Neutrophil (primary cell): ENCODE results near the gene IL26.

Source experiments
- H3K27ac ChIP-seq: fragments of 200-600 bp; sonication (generic); 2 replicates; pipeline ENCODE4 v1.5.1; 2016; ENCODE audit warnings: mild to moderate bottlenecking, moderate library complexity
- H3K27me3 ChIP-seq: fragments of 200-600 bp; sonication (generic); 2 replicates; pipeline ENCODE4 v1.6.0; 2016; ENCODE audit warnings: mild to moderate bottlenecking
- H3K36me3 ChIP-seq: fragments of 200-600 bp; sonication (generic); 2 replicates; pipeline ENCODE4 v1.5.1; 2017
- H3K4me1 ChIP-seq, 2 experiments: fragments of 200-600 bp in 1 of 2; sonication (generic) in 1 of 2; 1 replicate in 1 of 2; 2 replicates in 1 of 2; pipeline versions ENCODE4 v1.5.1 to v1.6.1; 2013 to 2016; ENCODE audit warnings: low read depth in 1 of 2, low read length in 1 of 2, mild to moderate bottlenecking in 1 of 2, moderate library complexity in 1 of 2; ENCODE audit not compliant: control insufficient read depth in 1 of 2, insufficient read depth in 1 of 2
- H3K4me3 ChIP-seq, 2 experiments: fragments of 200-600 bp in 1 of 2; sonication (generic) in 1 of 2; 1 replicate in 1 of 2; 2 replicates in 1 of 2; pipeline ENCODE4 v1.5.1; 2013 to 2016; ENCODE audit warnings: low read depth in 1 of 2, low read length in 1 of 2, mild to moderate bottlenecking in 1 of 2, moderate library complexity in 1 of 2
- H3K9me3 ChIP-seq: fragments of 200-600 bp; sonication (generic); 2 replicates; pipeline ENCODE4 v1.5.1; 2016
- TF ChIP-seq, protein P1 (sequence below): fragments of 200-600 bp; sonication (generic); IDR thresholded peaks from 2 replicates; pipeline ENCODE4 v1.5.1; 2016; ENCODE audit warnings: antibody characterized with exemption

IL26 gene

DNA sequence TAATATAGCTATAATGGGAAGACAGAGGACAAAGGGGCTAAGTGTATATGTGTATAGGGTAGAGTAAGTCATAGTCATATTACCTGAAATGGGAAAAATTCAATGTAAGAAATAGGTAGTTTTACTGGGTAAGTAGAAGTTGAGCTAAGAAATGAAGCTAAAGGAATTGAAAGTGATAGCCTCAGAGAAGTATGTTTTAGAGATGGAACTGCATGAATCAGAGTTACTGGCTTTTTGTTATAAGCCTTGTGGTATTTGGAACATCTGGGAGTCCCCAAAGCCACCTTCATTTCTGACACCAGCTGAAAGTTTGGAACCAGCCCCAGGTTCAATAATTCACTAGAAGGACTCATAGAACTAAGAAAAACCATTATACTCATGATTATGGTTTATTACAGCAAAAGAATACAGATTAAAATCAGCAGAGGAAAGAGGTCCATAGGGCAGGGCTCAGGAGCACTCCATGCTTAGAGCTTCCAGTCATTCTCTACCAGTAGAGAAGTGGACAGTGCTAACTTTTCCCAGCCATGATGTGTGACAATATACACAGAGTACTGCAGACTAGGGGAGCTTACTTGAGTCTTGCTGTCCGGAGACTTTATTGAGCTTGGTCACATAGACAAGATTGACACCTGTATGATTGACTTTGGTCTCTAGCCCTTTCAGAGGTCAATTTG is 56.3 kb downstream of the IL26 start:
- Histone ChIP-seq H3K4me1 (no peaks in the 10 kb centered on the region), H3K4me3 (no peak overlapping the region), H3K36me3 (no peaks in the 10 kb centered on the region), H3K27me3 (peaks cover 4% of the 10 kb centered on the region), H3K27ac (no peak overlapping the region), H3K9me3 (no peaks in the 10 kb centered on the region)
- TF ChIP-seq, protein P1, sequence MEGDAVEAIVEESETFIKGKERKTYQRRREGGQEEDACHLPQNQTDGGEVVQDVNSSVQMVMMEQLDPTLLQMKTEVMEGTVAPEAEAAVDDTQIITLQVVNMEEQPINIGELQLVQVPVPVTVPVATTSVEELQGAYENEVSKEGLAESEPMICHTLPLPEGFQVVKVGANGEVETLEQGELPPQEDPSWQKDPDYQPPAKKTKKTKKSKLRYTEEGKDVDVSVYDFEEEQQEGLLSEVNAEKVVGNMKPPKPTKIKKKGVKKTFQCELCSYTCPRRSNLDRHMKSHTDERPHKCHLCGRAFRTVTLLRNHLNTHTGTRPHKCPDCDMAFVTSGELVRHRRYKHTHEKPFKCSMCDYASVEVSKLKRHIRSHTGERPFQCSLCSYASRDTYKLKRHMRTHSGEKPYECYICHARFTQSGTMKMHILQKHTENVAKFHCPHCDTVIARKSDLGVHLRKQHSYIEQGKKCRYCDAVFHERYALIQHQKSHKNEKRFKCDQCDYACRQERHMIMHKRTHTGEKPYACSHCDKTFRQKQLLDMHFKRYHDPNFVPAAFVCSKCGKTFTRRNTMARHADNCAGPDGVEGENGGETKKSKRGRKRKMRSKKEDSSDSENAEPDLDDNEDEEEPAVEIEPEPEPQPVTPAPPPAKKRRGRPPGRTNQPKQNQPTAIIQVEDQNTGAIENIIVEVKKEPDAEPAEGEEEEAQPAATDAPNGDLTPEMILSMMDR = no peak

DNA sequence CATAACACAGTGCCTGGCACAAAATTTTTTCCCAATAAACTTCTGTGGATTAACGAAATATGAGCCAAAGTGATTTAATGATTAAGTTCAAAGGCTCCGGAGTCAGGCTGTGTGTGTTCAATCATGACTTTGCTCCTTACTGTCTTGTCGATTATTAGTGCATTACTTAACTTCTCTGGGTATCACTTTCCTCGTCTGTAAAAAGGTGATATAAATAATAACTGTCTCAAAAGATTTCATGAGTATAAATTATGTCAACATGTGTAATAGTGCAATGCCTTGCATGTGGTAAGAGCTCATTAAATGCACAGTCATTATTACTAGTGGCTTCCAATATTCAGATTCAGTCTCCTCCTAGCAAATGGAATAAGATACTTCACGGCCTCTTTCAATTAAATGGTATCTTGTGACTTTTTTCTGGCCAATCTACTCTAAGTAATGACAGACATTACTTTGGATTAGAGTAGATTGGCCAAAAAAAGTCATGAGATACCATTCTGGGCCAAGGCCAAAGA is 59.2 kb downstream of the IL26 start:
- peaks cover 9% of the 10 kb centered on the region for H3K27me3 ChIP-seq
- no peaks in the 10 kb centered on the region for H3K9me3 ChIP-seq
- H3K36me3 ChIP-seq = no peaks in the 10 kb centered on the region
- TF ChIP-seq, protein P1 = no peak
- H3K27ac ChIP-seq = no peak overlapping the region
- no peaks in the 10 kb centered on the region for H3K4me1 ChIP-seq
- H3K4me3 ChIP-seq = no peak overlapping the region

- TF ChIP-seq, protein P1 = no peak
- peaks cover 24% of the 10 kb centered on the region for H3K27me3 ChIP-seq
- H3K9me3 ChIP-seq = no peaks in the 10 kb centered on the region
- H3K4me1 ChIP-seq = no peaks in the 10 kb centered on the region
- no peak overlapping the region for H3K27ac ChIP-seq
- H3K4me3 ChIP-seq = no peak overlapping the region
- H3K36me3 ChIP-seq = no peaks in the 10 kb centered on the region
Observed at GRCh38 chr12:68163560-68164081, 62.0 kb downstream of the IL26 start.

GRCh38 chr12:68162374-68162773 is 63.2 kb downstream of the IL26 start:
- Histone ChIP-seq H3K27me3 (peaks cover 24% of the 10 kb centered on the region), H3K4me3 (no peak overlapping the region), H3K9me3 (no peaks in the 10 kb centered on the region), H3K36me3 (no peaks in the 10 kb centered on the region), H3K27ac (no peak overlapping the region), H3K4me1 (peaks cover 0 to 2% of the 10 kb centered on the region in 2 experiments)
- TF ChIP-seq, protein P1 = no peak

DNA sequence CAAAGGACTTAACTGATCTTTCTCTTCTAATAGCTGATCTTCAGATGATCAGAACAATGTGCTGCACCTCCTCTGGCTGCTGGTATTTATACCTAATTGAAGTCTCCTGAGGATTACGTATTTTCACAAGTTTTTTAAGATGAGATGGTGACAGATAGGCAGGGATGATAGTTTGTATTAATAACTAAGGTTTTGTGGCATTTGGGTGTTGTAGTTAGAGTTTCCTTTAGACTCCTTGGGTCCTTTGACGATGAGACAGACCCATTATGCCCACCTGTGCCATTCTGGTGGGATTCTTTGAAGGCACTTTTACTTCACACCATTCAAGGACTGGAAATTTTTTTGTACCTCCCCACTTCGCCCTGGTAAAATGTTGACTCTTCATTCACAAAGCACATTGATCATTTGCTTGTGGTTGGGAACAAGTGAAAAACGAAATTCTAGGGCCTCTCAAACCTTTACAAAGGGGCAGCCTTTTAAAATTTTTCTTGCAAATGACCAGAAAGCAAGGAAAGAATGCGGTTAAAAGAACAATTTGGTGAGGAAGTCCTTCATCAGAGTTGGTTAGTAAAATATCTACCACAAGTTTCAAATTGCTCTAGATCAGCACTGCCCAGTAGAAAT is 65.8 kb downstream of the IL26 start, which contains the start of gene IFNG:
TSS of gene IFNG (minus strand) at position 60 of the 624 bp plus-strand sequence. CDS start 125 bp downstream, outside the sequence.
- peaks cover 29% of the 10 kb centered on the region for H3K27me3 ChIP-seq
- H3K27ac ChIP-seq = no peak within 1 kb of the TSS
- H3K9me3 ChIP-seq = no peaks in the 10 kb centered on the region
- TF ChIP-seq, protein P1 = no peak
- H3K4me1 ChIP-seq = peaks cover 0 to 4% of the 10 kb centered on the region in 2 experiments
- H3K36me3 ChIP-seq = no peaks in the 10 kb centered on the region
- no peak within 1 kb of the TSS for H3K4me3 ChIP-seq
